Measurements from ENCODE around the gene PAX5.

DNA sequence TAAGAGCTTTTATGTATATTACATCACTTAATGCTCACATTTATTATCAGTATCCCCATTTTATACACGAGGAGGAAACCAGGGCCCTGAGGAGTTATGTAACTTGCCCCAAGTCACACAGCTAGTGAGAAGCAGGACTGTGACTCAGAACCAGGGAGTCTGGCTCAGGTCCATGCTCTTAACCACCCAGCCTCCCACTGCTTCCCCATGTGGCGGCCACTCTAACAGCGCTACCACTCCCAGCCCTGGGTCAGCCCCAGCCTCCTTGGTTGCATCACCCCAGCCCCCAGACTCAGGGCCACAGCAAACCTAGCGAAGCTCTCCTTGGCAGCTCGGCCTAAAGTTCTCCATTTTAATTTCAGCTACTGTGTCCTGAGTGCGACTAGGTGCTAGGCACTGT, 159.1 kb downstream of the PAX5 start:
- TF ChIP-seq, protein P1, sequence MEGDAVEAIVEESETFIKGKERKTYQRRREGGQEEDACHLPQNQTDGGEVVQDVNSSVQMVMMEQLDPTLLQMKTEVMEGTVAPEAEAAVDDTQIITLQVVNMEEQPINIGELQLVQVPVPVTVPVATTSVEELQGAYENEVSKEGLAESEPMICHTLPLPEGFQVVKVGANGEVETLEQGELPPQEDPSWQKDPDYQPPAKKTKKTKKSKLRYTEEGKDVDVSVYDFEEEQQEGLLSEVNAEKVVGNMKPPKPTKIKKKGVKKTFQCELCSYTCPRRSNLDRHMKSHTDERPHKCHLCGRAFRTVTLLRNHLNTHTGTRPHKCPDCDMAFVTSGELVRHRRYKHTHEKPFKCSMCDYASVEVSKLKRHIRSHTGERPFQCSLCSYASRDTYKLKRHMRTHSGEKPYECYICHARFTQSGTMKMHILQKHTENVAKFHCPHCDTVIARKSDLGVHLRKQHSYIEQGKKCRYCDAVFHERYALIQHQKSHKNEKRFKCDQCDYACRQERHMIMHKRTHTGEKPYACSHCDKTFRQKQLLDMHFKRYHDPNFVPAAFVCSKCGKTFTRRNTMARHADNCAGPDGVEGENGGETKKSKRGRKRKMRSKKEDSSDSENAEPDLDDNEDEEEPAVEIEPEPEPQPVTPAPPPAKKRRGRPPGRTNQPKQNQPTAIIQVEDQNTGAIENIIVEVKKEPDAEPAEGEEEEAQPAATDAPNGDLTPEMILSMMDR (IDR thresholded peaks at IDR 0.05), result no peak
- TF ChIP-seq EP300 (IDR thresholded peaks at IDR 0.05) (no peak), POLR2A (IDR thresholded peaks at IDR 0.05) (no peak)
